Heart right ventricle (tissue), 16 donors: ENCODE data around the gene OR2M3. TPM values are rescaled to one million over a fixed set of nuclear protein-coding genes. Genes with fewer than 3 reads are reported as not detected.

Experiments used
- ATAC-seq, 8 donors: fragments of 200-7000 bp; cut with Tn5 transposase; one replicate each; pipeline ENCODE4 v1.9.1; 2020; ENCODE audit warnings: mild to moderate bottlenecking in 8 of 8, moderate library complexity in 8 of 8, moderate number of reproducible peaks in 1 of 8
- DNase-seq, 2 donors: peaks; one replicate each; pipeline ENCODE4 v3.0.0-alpha.2; 2020
- H3K27ac ChIP-seq, 10 donors: fragments of 200-600 bp; sonication (generic) in 2 of 10; one replicate each; pipeline versions ENCODE4 v1.5.0 to v1.8.0; 2020 to 2022; ENCODE audit warnings: mild to moderate bottlenecking in 3 of 10
- H3K27me3 ChIP-seq, 7 donors: fragments of 200-600 bp; one replicate each; pipeline ENCODE4 v1.8.0; 2021 to 2022; ENCODE audit warnings: mild to moderate bottlenecking in 2 of 7
- H3K36me3 ChIP-seq, 9 donors: fragments of 200-600 bp; sonication (generic) in 1 of 9; one replicate each; pipeline versions ENCODE4 v1.5.0 to v1.8.0; 2020 to 2022; ENCODE audit warnings: mild to moderate bottlenecking in 2 of 9
- H3K4me1 ChIP-seq, 9 donors: fragments of 200-600 bp; sonication (generic) in 1 of 9; one replicate each; pipeline versions ENCODE4 v1.5.0 to v1.8.0; 2020 to 2022; ENCODE audit warnings: mild to moderate bottlenecking in 4 of 9
- H3K4me3 ChIP-seq, 10 donors: fragments of 200-600 bp; sonication (generic) in 2 of 10; one replicate each; pipeline versions ENCODE4 v1.5.0 to v1.8.0; 2020 to 2022; ENCODE audit warnings: mild to moderate bottlenecking in 7 of 10, moderate library complexity in 2 of 10
- H3K9me3 ChIP-seq, 11 donors: fragments of 200-600 bp in 10 of 11; sonication (generic) in 2 of 11; one replicate each; pipeline versions ENCODE4 v1.5.0 to v1.8.0; 2013 to 2022; ENCODE audit warnings: mild to moderate bottlenecking in 2 of 11, control low read depth in 1 of 11, moderate library complexity in 1 of 11
- WGBS, 2 donors: extraction: QIAGEN DNeasy Blood & Tissue Kit; methylation state at CpG; one replicate each; pipeline ENCODE4 v1.1.7; 2013; ENCODE audit warnings: inconsistent platforms in 1 of 2; 5-methylcytosine and 5-hydroxymethylcytosine counted together
- intact Hi-C, 10 donors: fragments of 100-400 bp; cut with DNase I; formaldehyde crosslinking; loops; one replicate each; pipeline versions ENCODE4 v1.11.1 to v1.14.2; 2022
- long read RNA-seq, 3 donors: library from polyadenylated mRNA; unstranded; transcript quantifications; one replicate each; pipeline ENCODE4 v2.0.0, GENCODE V29; 2020 to 2021
- polyA plus RNA-seq, 2 donors: library from polyadenylated mRNA; stranded (reverse); fragments of 200-250 nt; gene quantifications; one replicate each; pipeline ENCODE4 v1.2.3, GENCODE V29; 2013
- total RNA-seq, 10 donors: library from RNA; stranded (reverse); fragmentation: NEBNext Ultra II Directional in 3 of 10; extraction: Animal tissue kit (Norgen Biotek cat#: 25700) in 3 of 10; gene quantifications; one replicate each; pipeline versions ENCODE4 v1.2.1 to v1.2.4, GENCODE V29; 2021 to 2023
- TF ChIP-seq, protein P1 (sequence below), 9 donors: fragments of 200-600 bp; sonication (generic) in 2 of 9; IDR thresholded peaks; one replicate each; pipeline versions ENCODE4 v1.5.0 to v1.8.0; 2021 to 2022; ENCODE audit warnings: antibody characterized with exemption in 9 of 9, mild to moderate bottlenecking in 5 of 9, moderate library complexity in 1 of 9
- donor health status: Arrhythmogenic right ventricular cardiomyopathy.
- donor health status: ischemic (EF 13 %, LVEDD 7.1; RV severe dilation, severe dysfunction).
- donor health status: healthy with polysubstance abuse.
- donor health status: DM: no; HTN: yes; CAD: no.
- donor health status: DM: no; HTN: no; CAD: no.
- donor health status: ischemic (EF 25% LVEDD 6.9; RV normal size, moderate dysfunction).
- donor health status: ischemic (EF 25% LVEDD 5.7; RV mildly dilated, moderate dysfunction).
- donor health status: healthy.
- donor health status: DM: yes; HTN: yes; CAD: no.
- donor health status: Ischemic cardiomyopathy.
- donor health status: ischemic (EF 35%, LVEDD 5.7; RV mildly dilated, moderate dysfunction).
- donor health status: nonischemic (EF 11% LVEDD 7.7; RV severe dilation, severe dysfunction).
- donor health status: DM: yes; HTN: yes; CAD: no.
- donor health status: PGD.
- donor health status: ischemic (EF 29% LVEDD 5.4; RV normal size, mild dysfunction).
- donor health status: nonischemic (EF 23%, LVEDD 6.1; RV moderate dilation, normal function).

Gene OR2M3, protein sequence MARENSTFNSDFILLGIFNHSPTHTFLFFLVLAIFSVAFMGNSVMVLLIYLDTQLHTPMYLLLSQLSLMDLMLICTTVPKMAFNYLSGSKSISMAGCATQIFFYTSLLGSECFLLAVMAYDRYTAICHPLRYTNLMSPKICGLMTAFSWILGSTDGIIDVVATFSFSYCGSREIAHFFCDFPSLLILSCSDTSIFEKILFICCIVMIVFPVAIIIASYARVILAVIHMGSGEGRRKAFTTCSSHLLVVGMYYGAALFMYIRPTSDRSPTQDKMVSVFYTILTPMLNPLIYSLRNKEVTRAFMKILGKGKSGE
- total RNA-seq = not detected
- not detected for polyA plus RNA-seq
- long read RNA-seq, donor 1 = 0 reads
- long read RNA-seq, donor 2 = 0 reads
- long read RNA-seq, donor 3 = 0 reads

DNA sequence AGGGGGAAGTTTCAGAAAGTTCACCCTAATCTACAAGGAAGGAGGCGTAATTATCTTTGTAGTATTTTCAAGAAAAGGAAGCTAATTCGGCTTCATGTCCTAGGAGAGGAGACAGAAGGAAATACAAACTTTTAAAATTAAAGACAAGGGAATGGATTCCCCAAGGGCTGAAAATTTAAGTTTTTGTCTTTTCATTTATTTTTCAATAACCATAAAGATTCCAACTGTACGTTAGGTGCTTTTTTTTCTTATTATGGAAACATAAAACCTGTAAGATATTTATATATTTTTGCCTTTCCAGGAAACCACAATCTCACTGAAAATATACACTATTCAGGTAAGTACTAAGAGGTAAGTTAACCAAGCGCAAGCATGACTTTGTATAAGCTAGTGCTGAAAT is at the start of gene OR2M3:
TSS of gene OR2M3 (plus strand) at position 301 of the 400 bp plus-strand sequence. CDS start 5,803 bp downstream, outside the sequence.
- H3K27ac ChIP-seq = no peak within 1 kb of the TSS
- H3K4me3 ChIP-seq = no peak within 1 kb of the TSS
- no peaks in the 10 kb centered on the region for H3K4me1 ChIP-seq
- TF ChIP-seq, protein P1, sequence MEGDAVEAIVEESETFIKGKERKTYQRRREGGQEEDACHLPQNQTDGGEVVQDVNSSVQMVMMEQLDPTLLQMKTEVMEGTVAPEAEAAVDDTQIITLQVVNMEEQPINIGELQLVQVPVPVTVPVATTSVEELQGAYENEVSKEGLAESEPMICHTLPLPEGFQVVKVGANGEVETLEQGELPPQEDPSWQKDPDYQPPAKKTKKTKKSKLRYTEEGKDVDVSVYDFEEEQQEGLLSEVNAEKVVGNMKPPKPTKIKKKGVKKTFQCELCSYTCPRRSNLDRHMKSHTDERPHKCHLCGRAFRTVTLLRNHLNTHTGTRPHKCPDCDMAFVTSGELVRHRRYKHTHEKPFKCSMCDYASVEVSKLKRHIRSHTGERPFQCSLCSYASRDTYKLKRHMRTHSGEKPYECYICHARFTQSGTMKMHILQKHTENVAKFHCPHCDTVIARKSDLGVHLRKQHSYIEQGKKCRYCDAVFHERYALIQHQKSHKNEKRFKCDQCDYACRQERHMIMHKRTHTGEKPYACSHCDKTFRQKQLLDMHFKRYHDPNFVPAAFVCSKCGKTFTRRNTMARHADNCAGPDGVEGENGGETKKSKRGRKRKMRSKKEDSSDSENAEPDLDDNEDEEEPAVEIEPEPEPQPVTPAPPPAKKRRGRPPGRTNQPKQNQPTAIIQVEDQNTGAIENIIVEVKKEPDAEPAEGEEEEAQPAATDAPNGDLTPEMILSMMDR (IDR thresholded peaks at IDR 0.05) = no peak
- H3K36me3 ChIP-seq = no peaks in the 10 kb centered on the region
- H3K27me3 ChIP-seq = no peaks in the 10 kb centered on the region
- WGBS, 2 donors = 47 to 48% methylated on average over 4 of the region's 4 CpGs
- ATAC-seq (no peak), DNase-seq (no peak)
- H3K9me3 ChIP-seq = peaks cover 0 to 27% (median 7%) of the 10 kb centered on the region in 11 donors
- intact Hi-C loops = no loop called here

DNA sequence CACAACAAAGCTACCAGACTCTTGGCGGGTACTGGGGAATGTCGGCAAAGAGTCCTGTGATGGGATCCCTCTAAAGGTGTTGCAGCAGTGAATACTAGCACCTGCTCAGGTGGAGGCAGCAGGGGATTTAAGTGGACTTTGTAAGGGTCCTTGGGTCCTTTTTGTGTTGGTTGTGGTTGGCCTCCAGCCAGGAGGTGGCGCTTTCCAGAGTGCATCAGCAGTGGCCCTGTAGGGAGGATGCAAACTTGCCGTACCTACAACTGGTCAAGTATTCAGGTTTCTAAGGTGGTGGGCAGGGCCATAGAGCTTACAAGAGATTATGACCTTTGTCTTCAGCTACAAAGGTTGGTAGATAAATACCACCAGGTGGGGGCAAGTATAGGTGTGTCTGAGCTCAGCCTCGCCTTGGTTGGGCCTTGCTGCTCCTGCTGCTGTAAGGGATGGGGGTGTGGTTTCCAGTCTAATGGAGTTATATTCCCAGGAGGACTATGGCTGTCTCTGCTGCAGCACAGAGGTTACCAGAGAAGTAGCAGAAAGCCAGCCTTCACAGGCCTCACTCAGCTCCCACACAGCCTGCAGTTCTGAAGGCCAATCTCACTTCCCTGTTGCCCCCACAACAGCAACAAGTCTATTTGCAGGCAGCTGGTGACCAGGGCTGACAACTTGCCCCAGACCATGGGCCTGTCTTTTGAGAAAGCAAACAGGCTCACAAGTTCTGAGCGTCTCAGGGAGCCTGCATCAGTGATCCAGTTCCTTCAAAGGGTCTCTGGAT is 44.8 kb upstream of the OR2M3 start:
- H3K9me3 ChIP-seq = peaks cover 0 to 20% (median 6%) of the 10 kb centered on the region in 11 donors
- H3K4me1 ChIP-seq = no peaks in the 10 kb centered on the region
- 79 to 86% methylated on average over 6 of the region's 6 CpGs for WGBS, 2 donors
- H3K27me3 ChIP-seq = no peaks in the 10 kb centered on the region
- no peaks in the 10 kb centered on the region for H3K36me3 ChIP-seq
- TF ChIP-seq, protein P1 (IDR thresholded peaks at IDR 0.05) = no peak
- DNase-seq (no peak), ATAC-seq (no peak)
- intact Hi-C loops = no loop called here
- H3K27ac ChIP-seq = no peak overlapping the region
- H3K4me3 ChIP-seq = no peak overlapping the region

DNA sequence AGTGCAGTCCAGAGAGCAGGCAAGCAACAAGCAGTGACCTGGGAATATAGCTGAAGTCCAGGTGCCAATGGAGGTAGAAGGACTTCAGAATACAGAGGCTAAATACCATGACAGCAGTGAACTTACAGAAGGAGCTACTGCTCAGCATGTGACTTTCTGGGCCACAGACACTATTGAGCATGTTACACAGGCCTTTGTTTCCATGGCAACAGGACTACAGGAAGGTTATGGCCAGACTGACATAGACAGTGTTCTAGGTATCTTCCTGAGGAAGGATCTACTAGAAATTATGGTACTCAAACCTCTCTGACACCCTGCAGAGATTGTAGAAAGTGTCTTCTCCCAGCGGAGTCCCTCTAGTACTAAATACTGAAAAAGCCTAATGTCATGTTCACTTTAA is 41.1 kb upstream of the OR2M3 start:
- Histone ChIP-seq H3K27ac (no peak overlapping the region), H3K9me3 (peaks cover 0 to 7% (median 0%) of the 10 kb centered on the region in 11 donors), H3K4me3 (no peak overlapping the region), H3K4me1 (no peaks in the 10 kb centered on the region), H3K27me3 (no peaks in the 10 kb centered on the region), H3K36me3 (no peaks in the 10 kb centered on the region)
- intact Hi-C loops = no loop called here
- WGBS, 2 donors = 34 to 42% methylated on average over 1 of the region's 1 CpG
- TF ChIP-seq, protein P1 (IDR thresholded peaks at IDR 0.05) = no peak
- DNase-seq (no peak), ATAC-seq (no peak)

DNA sequence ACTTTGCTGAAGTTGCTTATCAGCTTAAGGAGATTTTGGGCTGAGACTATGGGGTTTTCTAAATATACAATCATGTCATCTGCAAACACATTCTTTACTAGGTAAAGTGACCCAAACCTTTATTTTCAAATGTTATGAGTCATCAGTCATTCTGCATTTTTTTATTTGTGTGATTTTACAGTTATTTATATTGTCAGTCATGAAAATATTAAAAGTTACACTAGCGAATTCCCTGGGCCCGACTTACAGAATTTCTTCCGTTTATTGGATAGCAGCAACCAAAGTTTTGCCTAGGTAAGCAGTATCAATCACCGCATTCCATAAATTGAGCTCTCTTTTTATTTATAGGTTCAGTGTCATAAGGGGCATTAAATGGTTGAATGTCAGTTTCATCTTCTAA is 38.3 kb upstream of the OR2M3 start:
- ATAC-seq (no peak), DNase-seq (no peak)
- Histone ChIP-seq H3K4me3 (no peak overlapping the region), H3K4me1 (no peaks in the 10 kb centered on the region), H3K36me3 (no peaks in the 10 kb centered on the region), H3K27me3 (no peaks in the 10 kb centered on the region), H3K9me3 (peaks cover 0 to 7% (median 0%) of the 10 kb centered on the region in 11 donors), H3K27ac (no peak overlapping the region)
- intact Hi-C loops = no loop called here
- TF ChIP-seq, protein P1 (IDR thresholded peaks at IDR 0.05) = no peak
- WGBS, 2 donors = 83 to 87% methylated on average over 4 of the region's 4 CpGs
